ENCODE data around the gene ARHGAP32.

Gene ARHGAP32

GRCh38 chr11:128943428-128943976, 248.6 kb downstream of the ARHGAP32 start:
- Histone ChIP-seq H3K4me1 (ENCODE audit: control insufficient read depth, low read length) (no peaks in the 10 kb centered on the region), H3K27ac (ENCODE audit: low read depth, low read length) (no peak overlapping the region), H3K27me3 (ENCODE audit: control insufficient read depth, low read length) (no peaks in the 10 kb centered on the region; the same call in 1 of the 2 replicates), H3K4me2 (ENCODE audit: low read length) (no peak overlapping the region), H3K9me2 (replicated peaks; ENCODE audit: control insufficient read depth, low read length) (no peaks in the 10 kb centered on the region), H3K36me3 (ENCODE audit: control insufficient read depth, low read length) (no peaks in the 10 kb centered on the region), H4K20me1 (ENCODE audit: control insufficient read depth, insufficient read depth, low read depth, low read length) (no peaks in the 10 kb centered on the region), H3K4me3 (ENCODE audit: low read length) (no peak overlapping the region), H3F3A (ENCODE audit: control insufficient read depth, insufficient read depth) (no peaks in the 10 kb centered on the region), H3K79me2 (ENCODE audit: control insufficient read depth, low read length) (no peaks in the 10 kb centered on the region), H3K9me3 (ENCODE audit: control insufficient read depth, insufficient read depth, low read length) (no peaks in the 10 kb centered on the region)
- TF ChIP-seq, protein P1, sequence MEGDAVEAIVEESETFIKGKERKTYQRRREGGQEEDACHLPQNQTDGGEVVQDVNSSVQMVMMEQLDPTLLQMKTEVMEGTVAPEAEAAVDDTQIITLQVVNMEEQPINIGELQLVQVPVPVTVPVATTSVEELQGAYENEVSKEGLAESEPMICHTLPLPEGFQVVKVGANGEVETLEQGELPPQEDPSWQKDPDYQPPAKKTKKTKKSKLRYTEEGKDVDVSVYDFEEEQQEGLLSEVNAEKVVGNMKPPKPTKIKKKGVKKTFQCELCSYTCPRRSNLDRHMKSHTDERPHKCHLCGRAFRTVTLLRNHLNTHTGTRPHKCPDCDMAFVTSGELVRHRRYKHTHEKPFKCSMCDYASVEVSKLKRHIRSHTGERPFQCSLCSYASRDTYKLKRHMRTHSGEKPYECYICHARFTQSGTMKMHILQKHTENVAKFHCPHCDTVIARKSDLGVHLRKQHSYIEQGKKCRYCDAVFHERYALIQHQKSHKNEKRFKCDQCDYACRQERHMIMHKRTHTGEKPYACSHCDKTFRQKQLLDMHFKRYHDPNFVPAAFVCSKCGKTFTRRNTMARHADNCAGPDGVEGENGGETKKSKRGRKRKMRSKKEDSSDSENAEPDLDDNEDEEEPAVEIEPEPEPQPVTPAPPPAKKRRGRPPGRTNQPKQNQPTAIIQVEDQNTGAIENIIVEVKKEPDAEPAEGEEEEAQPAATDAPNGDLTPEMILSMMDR (IDR thresholded peaks at IDR 0.05; ENCODE audit: low read depth, low read length, poor library complexity, severe bottlenecking), result no peak
- TF ChIP-seq EZH2phosphoT487 (IDR thresholded peaks at IDR 0.05; ENCODE audit: borderline replicate concordance, low read length), result no peak

DNA sequence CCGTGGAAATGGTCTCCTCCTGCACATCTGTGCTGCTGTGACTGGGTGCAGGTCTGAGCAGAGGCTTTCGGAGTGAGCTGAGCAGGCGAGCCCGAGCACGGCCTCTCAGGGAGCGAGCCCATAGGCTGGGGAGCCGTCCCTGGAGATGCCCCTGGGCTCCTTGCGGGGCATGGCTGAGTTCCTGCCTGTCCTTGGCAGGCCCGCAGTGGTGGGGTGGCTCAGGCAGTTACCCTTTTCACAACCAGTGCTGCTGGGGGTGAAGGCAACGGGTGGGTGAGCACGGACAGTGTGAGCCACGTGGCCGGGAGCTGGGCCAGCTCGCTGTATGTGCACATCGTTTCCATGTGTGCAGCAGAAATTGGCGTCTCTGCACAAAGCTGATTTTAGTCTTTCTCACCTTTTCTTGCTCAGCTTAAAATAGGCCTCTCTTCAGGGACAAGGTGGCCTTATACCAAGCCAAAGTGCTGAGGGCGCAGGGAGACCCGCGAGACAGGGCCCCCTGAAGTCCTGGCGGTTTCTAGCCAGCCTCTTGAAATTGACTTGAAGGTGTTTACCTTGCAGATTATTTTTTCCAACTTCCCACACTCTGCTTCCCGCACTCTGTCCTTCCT, 249.2 kb downstream of the ARHGAP32 start, which contains the start of gene TP53AIP1:
TSS of gene TP53AIP1 (minus strand) at position 55 of the 611 bp plus-strand sequence. CDS start 5,053 bp downstream, outside the sequence.
- Histone ChIP-seq H3F3A (ENCODE audit: control insufficient read depth, insufficient read depth) (no peaks in the 10 kb centered on the region), H3K9me2 (replicated peaks; ENCODE audit: control insufficient read depth, low read length) (no peaks in the 10 kb centered on the region), H3K79me2 (ENCODE audit: control insufficient read depth, low read length) (no peaks in the 10 kb centered on the region), H3K4me3 (ENCODE audit: low read length) (no peak within 1 kb of the TSS), H3K4me1 (ENCODE audit: control insufficient read depth, low read length) (no peaks in the 10 kb centered on the region), H3K27me3 (ENCODE audit: control insufficient read depth, low read length) (no peaks in the 10 kb centered on the region; the same call in 1 of the 2 replicates), H3K9me3 (ENCODE audit: control insufficient read depth, insufficient read depth, low read length) (no peaks in the 10 kb centered on the region), H3K36me3 (ENCODE audit: control insufficient read depth, low read length) (no peaks in the 10 kb centered on the region), H3K4me2 (ENCODE audit: low read length) (no peak within 1 kb of the TSS), H3K27ac (ENCODE audit: low read depth, low read length) (no peak within 1 kb of the TSS), H4K20me1 (ENCODE audit: control insufficient read depth, insufficient read depth, low read depth, low read length) (no peaks in the 10 kb centered on the region)
- no peak for TF ChIP-seq EZH2phosphoT487 (IDR thresholded peaks at IDR 0.05; ENCODE audit: borderline replicate concordance, low read length)
- TF ChIP-seq, protein P1 (IDR thresholded peaks at IDR 0.05; ENCODE audit: low read depth, low read length, poor library complexity, severe bottlenecking), result no peak

- Histone ChIP-seq H3K4me3 (ENCODE audit: low read length) (no peak overlapping the region), H3K9me3 (ENCODE audit: control insufficient read depth, insufficient read depth, low read length) (no peaks in the 10 kb centered on the region), H3K4me2 (ENCODE audit: low read length) (no peak overlapping the region), H3K27ac (ENCODE audit: low read depth, low read length) (no peak overlapping the region), H3K79me2 (ENCODE audit: control insufficient read depth, low read length) (no peaks in the 10 kb centered on the region), H3K27me3 (ENCODE audit: control insufficient read depth, low read length) (no peaks in the 10 kb centered on the region; the same call in 1 of the 2 replicates), H3F3A (ENCODE audit: control insufficient read depth, insufficient read depth) (no peaks in the 10 kb centered on the region), H3K4me1 (ENCODE audit: control insufficient read depth, low read length) (no peaks in the 10 kb centered on the region), H4K20me1 (ENCODE audit: control insufficient read depth, insufficient read depth, low read depth, low read length) (no peaks in the 10 kb centered on the region), H3K9me2 (replicated peaks; ENCODE audit: control insufficient read depth, low read length) (no peaks in the 10 kb centered on the region), H3K36me3 (ENCODE audit: control insufficient read depth, low read length) (no peaks in the 10 kb centered on the region)
- no peak for TF ChIP-seq EZH2phosphoT487 (IDR thresholded peaks at IDR 0.05; ENCODE audit: borderline replicate concordance, low read length)
- TF ChIP-seq, protein P1 (IDR thresholded peaks at IDR 0.05; ENCODE audit: low read depth, low read length, poor library complexity, severe bottlenecking), result no peak
Observed at GRCh38 chr11:128942272-128942612, 249.9 kb downstream of the ARHGAP32 start.

Measured in DOHH2 (cell line).